HTR-8/SVneo (cell line): Measurements from ENCODE around the gene SHISAL1.
A peak's percentile ranks its signal among the peaks of the same experiment; 100 is the strongest.

Source experiments
- DNase-seq: peaks from one replicate; pipeline ENCODE4 v3.0.0; 2011; ENCODE audit warnings: low spot score, mixed read lengths; ENCODE audit not compliant: insufficient read length
- FAIRE-seq: peaks from 2 replicates; lab custom pipeline; 2011; peaks lifted over from hg19 to GRCh38; lab: Jason Lieb, UNC

SHISAL1 gene

DNA sequence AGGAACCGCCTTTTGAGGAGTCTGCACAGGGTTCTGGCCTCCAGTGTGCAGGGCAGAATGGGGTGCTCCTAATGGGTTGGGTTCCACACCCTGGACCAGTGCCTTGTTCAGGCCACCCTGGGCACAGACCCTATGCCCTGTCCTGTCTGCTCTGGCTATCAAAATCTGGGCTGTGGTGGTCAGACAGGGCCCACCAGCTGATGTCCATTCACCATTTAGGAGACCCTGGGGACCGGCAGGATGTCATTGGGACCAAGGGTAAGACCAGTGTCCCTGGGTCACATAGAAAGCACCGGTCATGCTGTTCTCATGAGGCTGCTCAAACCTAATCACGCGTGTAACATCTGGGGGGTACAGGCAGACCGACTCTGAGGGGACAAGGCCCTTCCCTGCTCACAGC is 94.7 kb downstream of the SHISAL1 start:
- no peak for DNase-seq

GRCh38 chr22:44217346-44217745 is 95.4 kb downstream of the SHISAL1 start:
- DNase-seq (no peak), FAIRE-seq (no peak)

More for the DNA sequence above, 94.7 kb downstream of the SHISAL1 start:
- no peak for FAIRE-seq

DNA sequence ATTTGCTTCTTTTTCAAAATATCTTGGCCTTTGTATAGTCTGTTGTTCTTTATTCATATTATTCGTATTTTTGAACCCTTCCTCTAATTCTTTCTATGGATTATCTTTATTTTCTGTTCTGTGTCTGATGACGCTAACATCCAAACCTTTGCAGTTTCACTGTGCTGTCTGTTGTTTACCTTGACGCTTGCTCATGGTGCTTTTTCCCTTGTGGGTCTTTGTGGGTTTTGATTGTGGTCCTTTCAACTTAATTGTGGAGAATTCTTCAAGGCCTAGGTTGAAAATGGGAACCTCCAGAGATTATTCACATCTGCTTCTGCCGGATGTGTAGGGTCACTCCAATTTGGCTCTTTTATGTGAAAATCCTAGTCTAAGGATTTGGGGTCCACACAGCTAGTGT is 97.5 kb downstream of the SHISAL1 start:
- DNase-seq (no peak), FAIRE-seq (no peak)

GRCh38 chr22:44214764-44215163 is 98.0 kb downstream of the SHISAL1 start:
- peak; percentile 38 for FAIRE-seq

DNA sequence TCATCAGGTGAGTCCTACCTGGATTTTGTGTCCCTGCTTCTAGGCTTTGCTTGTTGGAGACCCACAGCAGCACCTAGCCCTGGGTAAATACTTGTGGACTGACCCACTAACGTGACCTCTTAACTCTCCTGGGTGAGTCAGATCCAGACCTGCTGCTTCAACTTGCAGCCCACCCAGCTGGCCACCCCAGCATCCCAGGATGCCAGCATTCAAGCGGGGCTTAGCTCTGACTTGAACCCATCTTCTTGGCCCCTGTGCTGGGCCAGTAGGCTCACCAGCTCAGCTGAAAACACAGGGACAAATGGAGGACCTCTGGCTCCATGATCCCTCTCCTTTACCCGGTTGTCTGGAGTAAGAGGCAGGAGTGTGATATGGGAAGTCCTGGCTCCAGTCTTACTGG is 98.6 kb downstream of the SHISAL1 start:
- FAIRE-seq (no peak), DNase-seq (no peak)

More at GRCh38 chr22:44214764-44215163, 98.0 kb downstream of the SHISAL1 start:
- DNase-seq, result no peak

- FAIRE-seq, result peak; percentile 98
- no peak for DNase-seq
Observed at GRCh38 chr22:44213489-44214043, 99.2 kb downstream of the SHISAL1 start.

GRCh38 chr22:44212936-44213335 is 99.8 kb downstream of the SHISAL1 start:
- FAIRE-seq, result no peak
- DNase-seq, result no peak

DNA sequence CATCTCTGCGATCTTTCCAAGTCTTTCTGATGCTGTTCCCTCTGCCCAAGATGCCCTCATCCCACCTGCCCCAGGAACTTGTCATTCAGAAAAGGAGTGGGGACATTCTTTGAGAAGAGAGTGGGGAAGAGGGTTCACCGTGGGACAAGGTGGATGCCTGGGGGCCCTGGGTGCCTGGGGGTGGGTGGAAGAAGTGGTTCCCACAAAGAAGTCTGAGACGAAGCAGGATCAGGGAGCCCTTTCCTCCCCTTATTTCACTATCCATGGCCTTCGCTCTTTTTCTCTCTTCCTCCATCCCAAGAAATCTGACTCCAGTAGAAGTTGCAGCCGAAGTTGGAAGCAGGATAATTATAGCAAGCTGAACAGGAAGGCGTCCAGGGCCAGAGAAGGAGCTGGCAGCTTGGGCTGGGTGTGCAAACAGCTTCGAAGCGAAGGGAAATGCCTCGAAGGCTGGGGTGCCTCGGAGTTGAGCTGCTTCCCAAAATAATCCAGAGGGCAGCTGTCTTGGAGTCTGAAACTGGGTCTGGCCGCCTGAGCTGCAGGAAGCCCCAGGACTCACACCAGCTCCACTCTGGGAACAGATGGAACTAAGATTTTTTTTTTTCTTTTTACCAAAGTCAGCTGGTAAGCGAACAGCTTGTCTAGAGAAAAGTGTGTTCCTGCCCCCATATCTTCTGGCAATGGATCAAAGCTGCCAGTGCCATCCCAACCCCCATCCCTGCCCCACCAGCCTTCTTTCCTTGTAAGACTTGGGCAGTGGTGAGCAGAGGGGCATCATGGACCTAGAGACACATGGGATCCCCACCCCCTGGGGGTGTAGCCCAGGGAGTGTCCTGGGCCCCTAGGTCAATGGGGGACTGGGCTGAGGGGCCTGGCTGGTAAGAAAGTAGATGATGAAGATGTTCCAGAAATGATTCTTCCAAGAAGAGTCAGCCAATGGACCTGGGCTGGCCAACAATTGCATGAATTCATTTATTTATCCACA is 100.5 kb downstream of the SHISAL1 start:
- no peak for FAIRE-seq
- DNase-seq, result no peak

DNA sequence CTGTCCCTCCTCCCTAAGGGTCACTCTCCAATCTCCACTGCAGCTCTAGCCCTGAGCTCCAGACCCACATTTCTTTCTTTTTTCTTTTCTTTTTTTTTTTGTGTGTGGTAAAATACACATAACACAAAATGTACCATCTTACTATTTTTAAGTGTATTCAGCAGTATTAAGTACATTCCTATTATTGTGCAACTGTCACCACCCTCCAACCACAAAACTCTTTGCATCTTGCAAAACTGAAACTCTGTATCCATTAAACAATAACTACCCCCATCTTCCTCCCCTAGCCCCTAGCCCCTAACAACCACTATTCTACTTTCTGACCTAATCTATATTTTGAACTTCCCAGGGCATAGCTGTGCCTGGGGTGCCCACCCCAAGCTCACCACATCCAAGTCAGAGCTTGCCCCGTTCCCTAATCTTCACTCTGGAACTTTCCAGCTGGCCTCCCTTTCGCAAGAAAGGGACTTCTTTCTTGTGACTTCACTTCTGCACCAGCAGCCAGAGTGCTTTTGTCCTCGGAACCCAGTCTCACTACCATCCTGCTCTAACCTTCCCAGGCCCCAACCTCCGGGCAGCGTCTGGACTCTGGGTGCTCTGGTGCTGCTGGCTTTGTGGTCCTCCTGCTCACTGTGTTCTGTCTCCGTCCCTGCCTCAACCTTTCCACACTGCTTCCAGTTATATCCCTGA is 101.3 kb downstream of the SHISAL1 start:
- FAIRE-seq (no peak), DNase-seq (no peak)

GRCh38 chr22:44210722-44211121 is 102.0 kb downstream of the SHISAL1 start:
- no peak for DNase-seq
- no peak for FAIRE-seq

- no peak for FAIRE-seq
- no peak for DNase-seq
Observed at GRCh38 chr22:44209343-44209742, 103.4 kb downstream of the SHISAL1 start.

DNA sequence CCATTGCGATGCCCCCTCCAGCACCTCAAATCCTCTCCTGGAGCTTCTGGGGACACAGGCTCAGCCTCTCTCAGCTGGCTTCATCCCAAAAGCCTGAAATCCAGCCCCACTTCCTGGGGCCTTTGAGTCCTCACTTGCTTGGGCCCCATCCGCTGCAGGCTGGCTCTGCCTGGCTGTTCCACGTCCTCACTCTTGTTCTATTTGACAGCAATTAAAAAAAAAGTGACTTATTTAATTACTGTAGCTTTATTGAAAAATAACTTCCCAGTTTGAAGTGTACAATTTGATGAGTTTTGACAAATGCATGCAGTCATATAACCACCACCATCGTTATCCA is 104.8 kb downstream of the SHISAL1 start:
- DNase-seq, result no peak
- FAIRE-seq, result no peak

DNA sequence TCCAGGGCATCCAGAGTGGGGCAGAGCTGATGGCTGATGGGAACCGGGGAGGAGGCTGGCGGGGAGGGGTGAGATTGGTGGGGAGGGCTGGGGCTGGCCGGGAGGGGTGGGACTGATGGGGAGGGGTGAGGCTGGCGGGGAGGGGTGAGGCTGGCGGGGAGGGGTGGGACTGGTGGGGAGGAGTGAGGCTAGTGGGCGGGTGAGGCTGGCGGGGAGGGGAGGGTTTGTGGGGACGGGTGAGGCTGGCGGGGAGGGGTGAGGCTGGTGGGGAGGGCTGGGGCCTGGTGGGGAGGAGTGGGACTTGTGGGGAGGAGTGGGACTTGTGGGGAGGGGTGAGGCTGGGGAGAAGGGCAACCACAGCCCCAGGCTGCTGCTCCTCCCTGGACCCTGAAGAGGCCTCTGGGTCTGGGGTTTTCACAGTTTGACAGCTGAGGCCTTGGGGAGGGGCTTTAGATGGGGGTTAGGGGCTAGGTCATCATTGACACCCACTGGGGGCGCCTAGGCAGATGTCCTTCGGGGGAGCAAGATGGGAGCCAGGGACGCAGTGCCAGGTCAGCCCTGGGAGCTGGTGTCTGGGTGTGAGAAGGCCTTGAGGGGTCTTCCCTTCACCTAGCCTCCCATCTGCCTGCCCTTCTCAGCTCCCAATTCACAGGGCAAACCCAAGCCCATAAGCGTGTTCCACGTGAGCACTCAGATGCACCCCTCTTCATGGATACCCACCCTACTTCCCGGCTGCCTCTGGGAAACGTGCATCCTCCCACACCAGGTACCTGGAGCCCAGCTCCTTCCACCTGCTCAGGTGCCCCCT is 105.4 kb downstream of the SHISAL1 start:
- DNase-seq, result no peak
- no peak for FAIRE-seq

DNA sequence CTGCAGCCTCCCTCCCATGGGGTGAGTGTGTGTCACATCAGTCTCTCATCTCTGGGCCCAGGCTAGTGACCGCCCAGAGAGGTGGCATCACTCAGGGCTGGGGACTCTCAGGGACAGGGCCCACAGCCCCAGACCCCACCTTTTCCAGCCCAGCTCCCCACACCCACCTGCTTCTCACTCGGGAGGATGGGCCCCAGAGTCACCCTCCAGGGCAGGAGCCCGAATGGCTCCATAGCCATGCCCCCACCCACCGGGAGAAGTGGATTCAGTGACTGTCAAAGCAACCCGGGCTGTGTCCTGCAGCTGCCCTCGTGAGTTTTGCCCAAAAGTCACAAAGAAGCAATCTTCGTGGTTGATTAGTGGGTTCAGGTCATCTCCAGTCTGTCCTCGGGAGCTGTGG is 106.1 kb downstream of the SHISAL1 start:
- DNase-seq (no peak), FAIRE-seq (no peak)

- FAIRE-seq (no peak), DNase-seq (no peak)
Observed at GRCh38 chr22:44206330-44206645, 106.5 kb downstream of the SHISAL1 start.

DNA sequence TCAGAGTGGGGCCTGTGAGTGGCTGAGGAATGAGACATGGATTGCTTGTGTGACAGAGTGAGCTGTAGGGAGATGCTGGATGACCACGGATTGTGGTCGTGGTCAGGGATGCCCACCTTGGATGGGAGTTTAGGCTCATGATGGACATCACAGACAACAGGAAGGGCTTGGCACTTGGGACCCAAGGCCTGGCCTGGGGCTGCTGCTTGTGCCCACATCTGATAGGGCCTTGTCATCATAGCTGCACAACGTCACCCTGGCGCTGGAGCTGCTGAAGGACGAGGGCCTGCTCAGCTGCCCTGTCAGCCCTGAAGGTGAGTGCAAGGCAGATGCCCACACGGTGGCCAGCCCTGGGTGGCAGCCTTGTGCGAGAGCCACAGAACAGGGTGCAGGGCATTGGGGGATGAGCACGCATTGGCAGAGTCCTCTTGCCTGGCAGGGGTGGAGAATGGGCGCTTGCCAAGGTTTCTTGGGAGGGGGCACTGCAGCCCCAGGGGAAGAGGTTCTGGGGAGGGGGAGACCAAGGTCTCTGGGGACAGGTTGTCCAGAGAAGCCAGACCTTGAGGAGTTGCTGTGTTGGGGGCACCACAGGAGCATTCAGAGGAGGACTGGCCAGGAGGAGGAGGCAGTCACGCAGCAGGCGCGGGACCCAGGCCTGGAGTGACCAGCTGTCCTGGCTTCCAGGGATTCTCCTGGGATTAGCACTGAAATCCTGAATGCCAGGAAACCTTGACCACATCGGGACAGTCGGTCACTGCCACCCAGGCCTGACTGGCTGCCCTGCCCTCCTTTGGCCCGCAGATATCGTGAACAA is 107.0 kb downstream of the SHISAL1 start:
- DNase-seq (no peak), FAIRE-seq (no peak)

DNA sequence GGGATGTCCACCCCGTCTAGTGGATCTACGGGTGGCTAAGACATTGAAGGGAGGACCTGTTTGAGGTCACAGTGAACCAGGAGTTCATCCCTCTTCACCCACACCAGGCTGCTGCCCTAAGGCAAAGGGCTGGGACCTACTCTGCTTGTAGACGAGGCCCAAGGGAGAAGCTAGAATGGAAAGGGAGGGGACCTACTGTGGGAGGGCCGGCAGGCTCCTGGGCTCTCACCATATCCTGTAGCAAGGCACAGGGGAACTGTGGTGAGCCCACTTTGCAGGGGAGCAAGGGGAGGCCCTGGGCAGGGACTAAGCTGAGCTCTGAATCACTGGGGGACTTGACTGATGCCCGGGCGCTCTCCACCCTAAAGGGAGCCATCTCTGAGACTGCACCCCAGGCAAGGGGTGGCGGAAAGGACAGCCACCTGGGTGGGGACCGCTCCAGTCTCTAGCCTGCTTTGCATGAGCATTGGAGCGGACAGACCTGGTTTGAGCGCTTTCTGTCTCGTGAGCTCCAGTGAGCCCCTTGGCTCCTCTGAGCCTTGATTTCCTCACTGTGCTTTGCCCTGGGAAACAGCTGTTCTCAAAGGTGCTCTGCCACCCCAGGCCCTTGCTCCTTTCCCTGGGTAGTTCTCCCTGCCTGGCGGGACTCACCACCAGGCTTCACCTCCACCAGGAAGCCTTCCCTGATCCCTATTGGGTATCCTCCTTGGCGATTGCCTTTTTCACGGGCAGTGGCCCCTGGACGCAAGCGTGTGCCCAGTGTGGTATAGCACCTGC is 107.8 kb downstream of the SHISAL1 start:
- FAIRE-seq, result no peak
- DNase-seq, result no peak

DNA sequence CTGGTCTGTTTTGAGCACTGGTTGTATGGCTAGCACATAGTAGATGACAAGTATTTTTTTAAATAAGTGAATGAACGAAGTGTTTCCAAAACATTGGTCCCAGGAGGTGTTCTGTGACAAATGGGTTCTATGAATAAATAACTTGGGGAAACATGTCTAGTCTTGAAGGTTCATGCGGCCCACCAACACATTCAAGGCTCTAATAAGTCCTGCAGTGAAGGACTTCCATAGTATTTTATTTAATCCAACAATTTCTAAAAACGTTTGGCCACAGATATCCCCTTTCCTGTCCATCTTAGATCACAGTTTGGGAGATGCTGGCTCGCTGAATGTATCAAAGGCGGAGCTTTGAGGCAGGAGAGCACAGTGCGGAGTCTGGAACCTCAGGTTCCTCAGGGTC is 109.5 kb downstream of the SHISAL1 start:
- DNase-seq (no peak), FAIRE-seq (no peak)

- FAIRE-seq (peak; percentile 40), DNase-seq (peak; percentile 56)
Observed at GRCh38 chr22:44202261-44202789, 110.4 kb downstream of the SHISAL1 start.
